Activated CD4-positive, alpha-beta T cell treated with anti-CD3 and anti-CD28 coated beads, Interleukin-2, amount 50 U/mL, for 16 hours (primary cell): Measurements from ENCODE around the gene KPNA5.
A peak's percentile ranks its signal among the peaks of the same experiment; 100 is the strongest.
"Not testable (repeated sequence)": the region's sequence is repeated elsewhere in the genome, so short reads cannot be mapped to it uniquely, and the experiment has no call there.

ENCODE experiments used
- DNase-seq: peaks from one replicate; pipeline ENCODE4 v3.0.0-alpha.2; 2020

Gene KPNA5

GRCh38 chr6:116705917-116706316 is 24.9 kb downstream of the KPNA5 start:
- DNase-seq, result no peak

DNA sequence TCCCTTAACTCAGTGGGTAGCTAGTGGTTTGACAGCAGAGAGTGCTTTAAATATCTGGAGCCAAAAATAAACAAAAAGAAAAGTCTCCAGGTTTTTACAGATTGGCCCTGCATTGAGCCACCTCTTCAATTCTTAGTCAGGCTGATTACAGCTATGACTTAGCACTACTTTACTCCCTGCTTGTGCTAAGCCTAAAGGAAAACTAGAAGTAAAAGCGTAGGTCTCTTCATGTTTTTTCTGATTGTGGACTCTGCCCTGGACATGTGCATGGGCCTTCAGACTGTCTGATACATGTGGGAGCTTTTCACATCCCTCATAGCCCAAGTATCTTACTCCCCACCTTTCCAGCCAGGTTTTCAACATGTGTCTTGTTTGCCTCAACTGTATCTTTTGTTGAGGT is 33.3 kb downstream of the KPNA5 start:
- DNase-seq, result peak; percentile 25

GRCh38 chr6:116714761-116715160 is 33.8 kb downstream of the KPNA5 start:
- no peak for DNase-seq

GRCh38 chr6:116726947-116727346 is 45.9 kb downstream of the KPNA5 start:
- no peak for DNase-seq

GRCh38 chr6:116730513-116730912 is 49.5 kb downstream of the KPNA5 start:
- DNase-seq, result no peak

GRCh38 chr6:116737004-116737403 is 56.0 kb downstream of the KPNA5 start:
- no peak for DNase-seq

DNA sequence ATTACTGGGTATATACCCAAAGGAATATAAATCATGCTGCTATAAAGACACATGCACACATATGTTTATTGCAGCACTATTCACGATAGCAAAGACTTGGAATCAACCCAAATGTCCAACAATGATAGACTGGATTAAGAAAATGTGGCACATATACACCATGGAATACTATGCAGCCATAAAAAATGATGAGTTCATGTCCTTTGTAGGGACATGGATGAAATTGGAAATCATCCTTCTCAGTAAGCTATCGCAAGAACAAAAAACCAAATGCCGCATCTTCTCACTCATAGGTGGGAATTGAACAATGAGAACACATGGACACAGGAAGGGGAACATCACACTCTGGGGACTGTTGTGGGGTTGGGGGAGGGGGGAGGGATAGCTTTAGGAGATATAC is 59.5 kb downstream of the KPNA5 start:
- not testable (repeated sequence) for DNase-seq

- DNase-seq, result no peak
Observed at GRCh38 chr6:116741571-116741970, 60.6 kb downstream of the KPNA5 start.

DNA sequence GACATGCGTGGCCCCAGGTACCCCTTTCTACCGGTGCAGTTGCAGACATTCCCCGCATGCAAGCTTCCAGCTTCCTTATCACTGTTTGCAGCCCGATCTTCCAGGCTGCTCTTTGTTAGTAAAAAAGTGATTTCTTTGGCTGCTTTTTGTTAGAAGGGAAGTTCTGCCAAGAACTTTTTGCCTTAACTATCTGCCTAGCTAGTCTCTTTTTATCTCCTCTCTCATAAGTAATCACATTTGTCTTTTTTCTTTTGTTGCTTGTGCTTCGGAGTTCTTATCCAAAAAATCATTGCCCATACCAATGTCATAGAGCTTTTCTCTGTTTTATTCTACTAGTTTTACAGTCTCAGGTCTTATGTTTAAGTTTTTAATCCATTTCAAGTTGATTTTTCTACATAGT is 64.2 kb downstream of the KPNA5 start:
- DNase-seq, result no peak

GRCh38 chr6:116761779-116762178 is 80.8 kb downstream of the KPNA5 start:
- no peak for DNase-seq

DNA sequence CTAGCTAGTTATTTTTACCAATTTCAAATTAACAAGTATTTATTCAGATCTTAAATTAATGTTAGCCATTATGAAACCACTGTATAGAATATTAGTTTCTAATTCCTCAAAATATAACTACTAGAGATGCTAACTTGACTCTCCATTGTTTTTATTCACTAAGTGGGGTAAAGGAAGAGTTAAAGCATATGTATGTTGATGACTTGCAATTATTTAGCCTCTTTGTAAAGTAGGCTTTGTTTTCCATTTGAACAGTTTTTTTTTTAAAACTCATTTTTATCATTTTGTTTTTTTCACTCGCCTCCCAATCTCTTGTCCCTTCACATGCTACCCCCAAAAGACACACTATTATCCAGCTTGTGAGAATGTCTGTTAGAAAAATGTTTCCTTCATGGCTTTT is 81.2 kb downstream of the KPNA5 start:
- DNase-seq, result no peak

- no peak for DNase-seq
Observed at GRCh38 chr6:116763048-116763447, 82.0 kb downstream of the KPNA5 start.

- DNase-seq, result no peak
Observed at GRCh38 chr6:116763906-116764628, 83.1 kb downstream of the KPNA5 start.

- no peak for DNase-seq
Observed at GRCh38 chr6:116764629-116764960, 83.6 kb downstream of the KPNA5 start.

DNA sequence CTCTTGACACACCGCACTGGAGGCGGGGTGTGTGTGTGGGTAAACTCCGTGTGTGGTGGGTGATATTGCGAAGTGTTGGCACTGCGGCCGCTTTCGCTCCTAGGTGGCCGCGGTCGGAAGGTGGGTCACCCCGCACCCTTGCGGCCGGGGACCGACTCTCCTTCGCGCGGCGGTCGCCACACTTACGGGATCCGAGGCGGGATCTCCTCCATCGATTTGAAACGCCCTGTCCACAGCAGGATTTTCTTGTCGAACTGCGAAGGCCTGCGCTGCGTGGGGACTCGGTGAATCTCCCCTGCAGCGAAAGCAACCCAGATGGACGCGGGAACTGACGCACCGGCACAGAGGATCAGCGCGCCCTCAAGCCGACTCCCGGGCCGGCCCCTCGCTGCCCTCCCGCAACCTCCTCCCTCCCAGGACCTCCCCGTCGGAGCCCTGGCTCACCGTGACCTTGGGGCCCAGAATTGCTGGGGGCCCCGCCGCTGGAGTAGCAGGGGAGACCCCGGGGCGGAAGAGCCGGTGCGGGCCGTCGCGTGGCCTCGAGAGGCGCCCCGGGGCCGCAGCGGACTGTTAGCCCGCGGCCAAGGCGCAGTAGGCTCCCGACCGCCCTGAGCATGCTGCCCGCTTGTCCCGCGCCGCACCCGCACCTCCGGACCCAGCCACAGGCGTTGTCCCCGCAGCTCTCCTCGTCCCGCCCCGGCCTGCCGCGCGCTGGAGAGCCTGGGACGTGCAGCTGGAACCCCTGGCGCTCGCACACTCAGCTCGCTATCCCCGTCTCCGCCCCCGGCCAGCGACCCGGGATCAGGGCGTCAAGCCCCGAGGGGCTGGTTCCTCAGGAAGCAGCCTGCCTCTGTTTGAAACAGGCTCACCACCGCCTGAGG is 84.2 kb downstream of the KPNA5 start, which contains the start of gene FAM162B:
TSS of gene FAM162B (minus strand) at position 759 of the 881 bp plus-strand sequence. CDS start at position 616, 143 bp downstream.
- DNase-seq, result no peak

DNA sequence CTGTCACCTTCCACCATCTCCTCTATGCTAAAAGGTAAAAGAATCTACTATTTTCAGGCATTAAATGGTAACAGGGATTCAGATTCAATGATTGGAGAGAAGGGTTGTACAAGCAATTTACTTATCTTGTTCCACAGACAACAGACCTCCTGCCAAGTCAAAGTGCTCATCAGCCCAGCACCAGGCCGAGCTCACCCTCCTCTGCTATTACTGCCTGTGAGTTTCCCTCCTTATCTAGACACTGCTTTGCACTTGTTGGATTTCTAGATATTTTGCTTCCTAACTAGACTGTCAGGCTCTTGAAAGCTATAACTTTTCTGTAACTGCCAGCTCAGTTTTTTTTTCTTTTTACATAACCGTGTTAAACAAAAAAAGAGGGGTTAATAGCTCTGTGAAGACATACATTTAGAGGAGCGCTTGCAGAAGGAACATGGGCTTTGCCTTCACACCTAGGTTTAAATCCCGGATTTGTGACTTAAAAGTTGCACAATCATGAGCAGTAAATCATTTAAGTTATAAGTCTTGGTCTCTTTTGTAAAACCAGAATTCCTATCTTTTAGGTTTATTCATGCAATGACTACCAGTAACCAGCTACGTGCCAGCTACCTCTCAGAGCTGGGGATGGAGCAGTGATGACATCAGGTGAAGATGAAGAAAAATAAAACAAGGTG is 85.6 kb downstream of the KPNA5 start:
- no peak for DNase-seq

GRCh38 chr6:116767715-116768114 is 86.7 kb downstream of the KPNA5 start:
- no peak for DNase-seq

DNA sequence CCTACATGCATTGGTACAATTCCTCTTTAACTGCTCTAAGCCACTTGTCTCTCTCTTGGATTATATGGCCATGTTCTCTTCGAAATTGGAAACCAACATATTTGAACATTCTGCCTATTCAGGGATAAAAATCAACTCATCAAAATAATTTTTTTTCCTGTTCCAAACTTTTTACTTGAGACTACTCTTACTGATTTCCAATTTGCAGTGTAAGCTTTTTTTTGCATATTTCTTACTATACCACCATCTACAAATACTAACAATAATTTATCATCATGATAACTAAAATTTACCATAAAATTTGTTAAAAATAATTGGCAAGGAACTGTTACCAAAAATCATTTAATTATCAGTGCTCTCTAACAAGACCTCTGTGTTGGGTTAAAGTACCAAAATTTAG is 91.4 kb downstream of the KPNA5 start:
- DNase-seq, result no peak

GRCh38 chr6:116773886-116774285 is 92.9 kb downstream of the KPNA5 start:
- no peak for DNase-seq

DNA sequence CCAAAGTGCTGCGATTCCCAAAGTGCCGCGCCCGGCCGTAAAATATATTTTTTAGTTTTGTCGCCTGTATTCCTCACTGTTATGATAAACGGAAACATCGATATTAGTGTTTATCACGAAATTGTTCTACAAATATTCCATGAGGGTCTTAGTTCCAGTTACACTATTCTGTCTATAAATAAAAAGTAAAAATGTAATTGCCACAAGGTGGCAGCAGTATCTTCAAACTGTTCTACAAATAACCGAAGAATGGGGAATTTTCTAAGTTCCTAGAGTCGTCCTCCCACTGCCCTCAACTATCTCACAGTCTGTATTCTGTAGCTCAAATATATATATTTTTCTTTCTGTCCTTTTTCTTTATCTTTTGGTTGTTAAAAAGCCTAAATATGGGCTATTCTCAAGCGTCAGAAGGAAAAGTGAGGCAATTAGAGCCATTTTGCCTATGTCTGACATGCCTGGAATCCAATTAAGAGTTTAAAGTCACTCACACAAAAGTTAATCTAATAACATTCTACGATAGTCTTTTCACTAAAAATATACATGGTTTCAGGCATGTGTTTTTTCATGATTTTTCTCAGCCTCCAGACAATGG is 98.7 kb downstream of the KPNA5 start:
- DNase-seq, result peak; percentile 28

GRCh38 chr6:116783852-116784251 is 102.8 kb downstream of the KPNA5 start:
- DNase-seq, result no peak
